OCI-LY1 (cell line): Measurements from ENCODE around the gene CSF3R.

Experiments
- H2AFZ ChIP-seq: fragments of 200-600 bp; sonication (generic), shearing (Covaris generic); 2 replicates; pipeline ENCODE4 v1.6.0; 2014; ENCODE audit warnings: antibody characterized with exemption, mild to moderate bottlenecking, low read length
- H3F3A ChIP-seq: fragments of 200-600 bp; sonication (generic), shearing (Covaris generic); 2 replicates; pipeline ENCODE4 v1.6.0; 2014; ENCODE audit warnings: mild to moderate bottlenecking, antibody characterized with exemption, low read length, moderate library complexity; ENCODE audit not compliant: insufficient read depth
- H3K27ac ChIP-seq: fragments of 200-600 bp; sonication (generic); 2 replicates; pipeline ENCODE4 v1.5.1; 2014; ENCODE audit warnings: low read length, mixed run types, mild to moderate bottlenecking, low read depth; ENCODE audit not compliant: poor library complexity, severe bottlenecking
- H3K27me3 ChIP-seq: fragments of 200-600 bp; sonication (generic); 2 replicates; pipeline ENCODE4 v1.6.0; 2014; ENCODE audit warnings: antibody characterized with exemption, mild to moderate bottlenecking, low read length, moderate library complexity; ENCODE audit not compliant: insufficient read depth
- H3K36me3 ChIP-seq: fragments of 200-600 bp; sonication (generic); 2 replicates; pipeline ENCODE4 v1.6.1; 2014; ENCODE audit warnings: mild to moderate bottlenecking, antibody characterized with exemption, low read length, moderate library complexity, mixed read lengths; ENCODE audit not compliant: insufficient read depth
- H3K4me1 ChIP-seq: fragments of 200-600 bp; sonication (generic); 2 replicates; pipeline ENCODE4 v1.5.1; 2014; ENCODE audit warnings: mild to moderate bottlenecking, low read length, moderate library complexity; ENCODE audit not compliant: insufficient read depth, severe bottlenecking
- H3K4me2 ChIP-seq: fragments of 200-600 bp; sonication (generic), shearing (Covaris generic); 2 replicates; pipeline ENCODE4 v1.6.1; 2014; ENCODE audit warnings: low read length
- H3K4me3 ChIP-seq: fragments of 200-600 bp; sonication (generic); 2 replicates; pipeline ENCODE4 v1.5.1; 2014; ENCODE audit warnings: low read length, low read depth, mild to moderate bottlenecking, mixed read lengths; ENCODE audit not compliant: poor library complexity, severe bottlenecking
- H3K79me2 ChIP-seq: fragments of 200-600 bp; shearing (Covaris generic); 2 replicates; pipeline ENCODE4 v1.6.1; 2016; ENCODE audit warnings: mixed run types, low read length, mixed read lengths; ENCODE audit not compliant: insufficient read depth
- H3K9ac ChIP-seq: fragments of 200-600 bp; sonication (generic), shearing (Covaris generic); 2 replicates; pipeline ENCODE4 v1.6.1; 2014; ENCODE audit warnings: mild to moderate bottlenecking, low read length, mixed read lengths
- H3K9me2 ChIP-seq: fragments of 200-600 bp; sonication (generic), shearing (Covaris generic); 2 replicates; pipeline ENCODE4 v1.6.1; 2014; ENCODE audit warnings: low read depth, mild to moderate bottlenecking, low read length, mixed read lengths
- H3K9me3 ChIP-seq: fragments of 200-600 bp; shearing (Covaris generic); 2 replicates; pipeline ENCODE4 v1.6.1; 2014; ENCODE audit warnings: low read length, mixed read lengths
- H4K20me1 ChIP-seq: fragments of 200-600 bp; sonication (generic), shearing (Covaris generic); 2 replicates; pipeline ENCODE4 v1.6.0; 2016; ENCODE audit warnings: mild to moderate bottlenecking, low read length; ENCODE audit not compliant: insufficient read depth
- CTCF ChIP-seq: fragments of 200-600 bp; sonication (generic), shearing (Covaris generic); IDR thresholded peaks from 2 replicates; pipeline ENCODE4 v1.5.1; 2017; ENCODE audit warnings: mild to moderate bottlenecking, antibody characterized with exemption, low read length, moderate library complexity, mixed read lengths
- EZH2 ChIP-seq: fragments of 200-600 bp; sonication (generic), shearing (Covaris generic); IDR thresholded peaks from 2 replicates; pipeline ENCODE4 v1.8.0; 2017; ENCODE audit warnings: borderline replicate concordance, mixed run types, mild to moderate bottlenecking, antibody characterized with exemption, low read length, moderate library complexity, mixed read lengths

The CSF3R gene

GRCh38 chr1:36443297-36443696, 39.4 kb downstream of the CSF3R start:
- H3K79me2 ChIP-seq, result no peaks in the 10 kb centered on the region
- no peak overlapping the region for H3K4me2 ChIP-seq
- no peaks in the 10 kb centered on the region for H3K36me3 ChIP-seq
- no peaks in the 10 kb centered on the region for H4K20me1 ChIP-seq
- H3K4me3 ChIP-seq, result no peak overlapping the region
- H3K9ac ChIP-seq, result no peak overlapping the region
- TF ChIP-seq CTCF, result no peak
- no peak for TF ChIP-seq EZH2
- H3K27me3 ChIP-seq, result no peaks in the 10 kb centered on the region
- no peaks in the 10 kb centered on the region for H3K9me3 ChIP-seq
- H3K9me2 ChIP-seq, result no peaks in the 10 kb centered on the region
- H2AFZ ChIP-seq, result no peak overlapping the region
- H3K4me1 ChIP-seq, result no peaks in the 10 kb centered on the region
- H3K27ac ChIP-seq, result no peak overlapping the region
- H3F3A ChIP-seq, result no peaks in the 10 kb centered on the region

GRCh38 chr1:36442337-36442736, 40.4 kb downstream of the CSF3R start:
- Histone ChIP-seq H3K9me3 (no peaks in the 10 kb centered on the region), H3K4me1 (no peaks in the 10 kb centered on the region), H3K4me2 (no peak overlapping the region), H3K36me3 (no peaks in the 10 kb centered on the region), H2AFZ (no peak overlapping the region), H3K9ac (no peak overlapping the region), H3K9me2 (no peaks in the 10 kb centered on the region), H3K79me2 (no peaks in the 10 kb centered on the region), H3K27ac (no peak overlapping the region), H3F3A (no peaks in the 10 kb centered on the region), H4K20me1 (no peaks in the 10 kb centered on the region), H3K27me3 (no peaks in the 10 kb centered on the region), H3K4me3 (no peak overlapping the region)
- TF ChIP-seq CTCF (no peak), EZH2 (no peak)

- H3K4me2 ChIP-seq, result no peak overlapping the region
Measured at GRCh38 chr1:36440646-36441045, 42.1 kb downstream of the CSF3R start.

More at GRCh38 chr1:36440646-36441045, 42.1 kb downstream of the CSF3R start:
- no peak overlapping the region for H3K9ac ChIP-seq
- no peaks in the 10 kb centered on the region for H3K27me3 ChIP-seq
- H3K27ac ChIP-seq, result no peak overlapping the region
- no peaks in the 10 kb centered on the region for H3K79me2 ChIP-seq
- H4K20me1 ChIP-seq, result no peaks in the 10 kb centered on the region
- no peaks in the 10 kb centered on the region for H3K4me1 ChIP-seq
- no peak overlapping the region for H2AFZ ChIP-seq
- no peaks in the 10 kb centered on the region for H3K36me3 ChIP-seq
- no peaks in the 10 kb centered on the region for H3F3A ChIP-seq
- H3K9me2 ChIP-seq, result no peaks in the 10 kb centered on the region
- TF ChIP-seq EZH2 (no peak), CTCF (no peak)
- no peak overlapping the region for H3K4me3 ChIP-seq
- H3K9me3 ChIP-seq, result no peaks in the 10 kb centered on the region
